Measurements from ENCODE around the gene SLC1A1. TPM values are rescaled to one million over a fixed set of nuclear protein-coding genes. Genes with fewer than 3 reads are reported as not detected.

The SLC1A1 gene
- total and polyA plus RNA-seq, 12 donors = 0.94 to 3.5 (median 1.7) TPM

- peaks cover 2 to 75% (median 30%) of the 10 kb centered on the region in 9 donors for H3K4me1 ChIP-seq
- peak overlapping the region in 8 of 10 donors; percentile 32 to 82 (median 60) for H3K27ac ChIP-seq
- TF ChIP-seq, protein P1, sequence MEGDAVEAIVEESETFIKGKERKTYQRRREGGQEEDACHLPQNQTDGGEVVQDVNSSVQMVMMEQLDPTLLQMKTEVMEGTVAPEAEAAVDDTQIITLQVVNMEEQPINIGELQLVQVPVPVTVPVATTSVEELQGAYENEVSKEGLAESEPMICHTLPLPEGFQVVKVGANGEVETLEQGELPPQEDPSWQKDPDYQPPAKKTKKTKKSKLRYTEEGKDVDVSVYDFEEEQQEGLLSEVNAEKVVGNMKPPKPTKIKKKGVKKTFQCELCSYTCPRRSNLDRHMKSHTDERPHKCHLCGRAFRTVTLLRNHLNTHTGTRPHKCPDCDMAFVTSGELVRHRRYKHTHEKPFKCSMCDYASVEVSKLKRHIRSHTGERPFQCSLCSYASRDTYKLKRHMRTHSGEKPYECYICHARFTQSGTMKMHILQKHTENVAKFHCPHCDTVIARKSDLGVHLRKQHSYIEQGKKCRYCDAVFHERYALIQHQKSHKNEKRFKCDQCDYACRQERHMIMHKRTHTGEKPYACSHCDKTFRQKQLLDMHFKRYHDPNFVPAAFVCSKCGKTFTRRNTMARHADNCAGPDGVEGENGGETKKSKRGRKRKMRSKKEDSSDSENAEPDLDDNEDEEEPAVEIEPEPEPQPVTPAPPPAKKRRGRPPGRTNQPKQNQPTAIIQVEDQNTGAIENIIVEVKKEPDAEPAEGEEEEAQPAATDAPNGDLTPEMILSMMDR (IDR thresholded peaks at IDR 0.05) = no peak
- no peaks in the 10 kb centered on the region for H3K9me3 ChIP-seq
- intact Hi-C loops (cut with DNase I) = loop anchor here in 2 of 10 donors (5.0 kb wide), 3 partner anchors 43 to 62 kb away; partner anchors contain the start of gene SLC1A1 (in 1 of the 2)
- ATAC-seq (peak; percentile 29 to 79 (median 67)), DNase-seq (no peak)
- H3K36me3 ChIP-seq = no peaks in the 10 kb centered on the region
- no peak overlapping the region for H3K4me3 ChIP-seq
- H3K27me3 ChIP-seq = no peaks in the 10 kb centered on the region
- WGBS, 2 donors = 65 to 81% methylated on average over 1 of the region's 1 CpG
Observed at GRCh38 chr9:4553951-4554381, 63.7 kb downstream of the SLC1A1 start.

DNA sequence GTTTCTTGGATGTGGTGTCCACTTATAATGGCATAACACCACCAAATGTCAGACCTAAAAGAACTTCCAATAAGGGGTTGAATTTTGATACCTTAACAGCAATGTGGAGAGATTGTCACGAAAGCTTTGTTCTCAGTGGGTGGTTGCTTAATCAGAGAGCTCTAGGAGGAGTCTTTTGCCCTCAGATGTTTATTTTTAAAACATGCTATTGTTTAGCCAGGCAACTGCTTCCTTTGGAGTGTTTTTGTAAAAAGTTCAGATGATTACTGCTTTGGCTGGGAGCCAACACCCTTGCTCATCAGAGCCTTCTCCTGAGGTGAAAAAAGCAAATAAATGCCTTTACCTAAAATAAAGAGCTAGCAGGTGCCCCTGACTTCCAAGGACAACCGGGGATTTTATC lies 65.0 kb downstream of the SLC1A1 start:
- TF ChIP-seq, protein P1 (IDR thresholded peaks at IDR 0.05) = no peak
- H3K36me3 ChIP-seq = no peaks in the 10 kb centered on the region
- peak in 1 of 2 donors; percentile 62 for DNase-seq
- intact Hi-C loops (cut with DNase I) = loop anchor here in 2 of 10 donors (5.0 kb wide), 2 partner anchors 37 to 63 kb away; partner anchors contain the start of gene SLC1A1 (in 1 of the 2)
- no peaks in the 10 kb centered on the region for H3K9me3 ChIP-seq
- H3K4me3 ChIP-seq = no peak overlapping the region
- WGBS, 2 donors = 61 to 63% methylated on average over 2 of the region's 2 CpGs
- peaks cover 2 to 74% (median 32%) of the 10 kb centered on the region in 9 donors for H3K4me1 ChIP-seq
- peak; percentile 21 to 78 (median 62) for ATAC-seq
- peak overlapping the region in 8 of 10 donors; percentile 33 to 82 (median 60) for H3K27ac ChIP-seq
- no peaks in the 10 kb centered on the region for H3K27me3 ChIP-seq

GRCh38 chr9:4558371-4558998 lies 68.2 kb downstream of the SLC1A1 start:
- H3K27ac ChIP-seq = no peak overlapping the region
- H3K9me3 ChIP-seq = no peaks in the 10 kb centered on the region
- no peaks in the 10 kb centered on the region for H3K27me3 ChIP-seq
- peaks cover 2 to 43% (median 25%) of the 10 kb centered on the region in 9 donors for H3K4me1 ChIP-seq
- H3K4me3 ChIP-seq = no peak overlapping the region
- no peaks in the 10 kb centered on the region for H3K36me3 ChIP-seq
- peak; percentile 44 to 89 (median 80) for ATAC-seq
- intact Hi-C loops (cut with DNase I) = loop anchor here in 2 of 10 donors (5.0 kb wide), 2 partner anchors 34 to 66 kb away; partner anchors contain the start of gene SLC1A1 (in 1 of the 2)
- TF ChIP-seq, protein P1 (IDR thresholded peaks at IDR 0.05) = no peak
- 42 to 49% methylated on average over 5 of the region's 5 CpGs for WGBS, 2 donors
- peak in 1 of 2 donors; percentile 11 for DNase-seq

DNA sequence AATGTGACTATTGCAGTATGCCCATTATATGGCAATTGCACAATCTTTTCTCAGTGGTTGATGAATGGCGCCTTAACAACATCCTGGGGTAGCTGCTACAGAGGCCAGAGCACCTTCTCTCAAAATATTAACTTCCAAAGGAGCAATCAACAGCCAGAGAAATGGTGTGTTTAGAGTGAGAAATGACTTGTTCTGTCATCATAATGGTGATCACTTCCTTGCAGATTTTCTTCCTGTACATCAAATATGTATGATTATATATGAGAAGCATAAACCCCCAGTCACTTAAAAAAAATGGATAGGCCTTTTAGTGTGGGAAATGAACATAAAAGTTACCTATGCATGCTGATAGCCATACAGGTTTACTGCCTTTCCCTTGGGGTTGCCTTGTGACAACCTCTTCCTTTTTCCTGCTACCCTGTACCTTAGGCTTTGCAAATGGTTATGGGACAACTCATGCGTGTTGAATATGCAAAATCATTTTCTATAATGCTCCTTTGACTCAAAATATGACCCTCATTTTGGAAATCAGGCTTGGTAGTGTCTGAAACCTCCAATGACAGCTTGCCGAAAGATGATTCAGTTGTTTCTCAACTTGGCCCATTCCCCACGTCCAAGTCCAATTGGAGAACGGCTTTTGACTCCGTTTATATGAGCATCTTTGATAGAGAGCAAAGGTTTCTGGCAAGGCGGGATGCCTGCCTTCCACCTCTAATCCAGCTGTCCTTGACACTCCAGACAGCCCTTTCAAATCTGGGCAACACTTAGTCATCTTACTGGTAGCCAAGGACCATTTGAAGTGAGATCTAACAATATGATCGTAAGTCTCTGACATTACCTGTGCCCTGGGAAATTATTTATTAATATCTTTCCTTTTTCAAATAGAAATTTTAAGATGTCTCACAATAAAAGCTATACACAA lies 69.3 kb downstream of the SLC1A1 start:
- peak in 1 of 8 donors; percentile 66 for ATAC-seq

More for the DNA sequence above, 69.3 kb downstream of the SLC1A1 start:
- H3K9me3 ChIP-seq = no peaks in the 10 kb centered on the region
- H3K4me3 ChIP-seq = no peak overlapping the region
- intact Hi-C loops (cut with DNase I) = loop anchor here in 2 of 10 donors (5.0 kb wide), 2 partner anchors 33 to 67 kb away; partner anchors contain the start of gene SLC1A1 (in 1 of the 2)
- peaks cover 0 to 7% (median 0%) of the 10 kb centered on the region in 9 donors for H3K36me3 ChIP-seq
- peaks cover 2 to 33% (median 17%) of the 10 kb centered on the region in 9 donors for H3K4me1 ChIP-seq
- DNase-seq = no peak
- no peaks in the 10 kb centered on the region for H3K27me3 ChIP-seq
- WGBS, 2 donors = 71 to 74% methylated on average over 8 of the region's 8 CpGs
- TF ChIP-seq, protein P1 (IDR thresholded peaks at IDR 0.05) = no peak
- no peak overlapping the region for H3K27ac ChIP-seq

Data from heart right ventricle (tissue), 16 donors.